Cardiac muscle cell (in vitro differentiated cells and primary cell): Measurements from ENCODE around the gene TMEM132E. TPM values are rescaled to one million over a fixed set of nuclear protein-coding genes. Genes with fewer than 3 reads are reported as not detected.

Experiments used
- DNase-seq, 2 donors: peaks; one replicate each; pipeline versions ENCODE4 v3.0.0 to v3.0.0-alpha.2; 2010 to 2017; ENCODE audit warnings: low read depth in 1 of 2, low spot score in 1 of 2
- H3K27ac ChIP-seq: fragments of 200-600 bp; sonication (generic); 2 replicates; pipeline ENCODE4 v1.5.1; 2016
- H3K27me3 ChIP-seq: fragments of 200-600 bp; sonication (generic); 2 replicates; pipeline ENCODE4 v1.6.0; 2016; ENCODE audit warnings: control low read depth
- H3K36me3 ChIP-seq: fragments of 200-600 bp; sonication (generic); 2 replicates; pipeline ENCODE4 v1.5.1; 2016; ENCODE audit warnings: control low read depth
- H3K4me1 ChIP-seq: fragments of 200-600 bp; sonication (generic); 2 replicates; pipeline ENCODE4 v1.8.1; 2017; ENCODE audit warnings: low read depth, mild to moderate bottlenecking, mixed run types
- H3K4me3 ChIP-seq: fragments of 200-600 bp; sonication (generic); 2 replicates; pipeline ENCODE4 v1.5.1; 2016; ENCODE audit warnings: mild to moderate bottlenecking
- H3K9me3 ChIP-seq: fragments of 200-600 bp; sonication (generic); 2 replicates; pipeline ENCODE4 v1.5.1; 2017; ENCODE audit warnings: low read depth, mild to moderate bottlenecking, control low read depth
- CTCF ChIP-seq: IDR thresholded peaks from 2 replicates; pipeline ENCODE4 v1.5.1; 2012; ENCODE audit warnings: low read depth, mild to moderate bottlenecking, low read length
- polyA plus RNA-seq: library from polyadenylated mRNA; unstranded; fragments of >200 nt; fragmentation: Nextera tagmentation; extraction: Ambion mirVana; gene quantifications from 2 replicates; pipeline ENCODE4 v1.2.1, GENCODE V29; 2016
- total RNA-seq: library from RNA; depleted of rRNA; stranded (reverse); fragments of >200 nt; gene quantifications from 2 replicates; pipeline ENCODE4 v1.2.3, GENCODE V29; 2016

TMEM132E gene
- total and polyA plus RNA-seq, 2 experiments from 2014 or later: 0.16 to 0.18 TPM

GRCh38 chr17:34645594-34645993 is 66.2 kb downstream of the TMEM132E start:
- peak; percentile 13 to 66 for DNase-seq
- H3K27ac ChIP-seq: no peak overlapping the region
- no peaks in the 10 kb centered on the region for H3K36me3 ChIP-seq
- peaks cover 25% of the 10 kb centered on the region for H3K4me1 ChIP-seq
- H3K9me3 ChIP-seq: no peaks in the 10 kb centered on the region
- H3K27me3 ChIP-seq: no peaks in the 10 kb centered on the region
- H3K4me3 ChIP-seq: no peak overlapping the region
- no peak for TF ChIP-seq CTCF

- Histone ChIP-seq H3K9me3 (no peaks in the 10 kb centered on the region), H3K4me3 (no peak overlapping the region), H3K4me1 (peaks cover 33% of the 10 kb centered on the region), H3K27me3 (no peaks in the 10 kb centered on the region), H3K27ac (no peak overlapping the region), H3K36me3 (no peaks in the 10 kb centered on the region)
- no peak for DNase-seq
- TF ChIP-seq CTCF: no peak
These were observed 68.1 kb downstream of the TMEM132E start for GRCh38 chr17:34647511-34647910.

GRCh38 chr17:34650051-34650750 is 70.8 kb downstream of the TMEM132E start:
- Histone ChIP-seq H3K27ac (no peak overlapping the region), H3K9me3 (no peaks in the 10 kb centered on the region), H3K27me3 (no peaks in the 10 kb centered on the region), H3K4me3 (no peak overlapping the region), H3K36me3 (no peaks in the 10 kb centered on the region), H3K4me1 (peaks cover 54% of the 10 kb centered on the region)
- no peak for DNase-seq
- no peak for TF ChIP-seq CTCF

GRCh38 chr17:34651402-34651811 is 72.0 kb downstream of the TMEM132E start:
- H3K4me1 ChIP-seq: peaks cover 55% of the 10 kb centered on the region
- no peak for DNase-seq
- H3K36me3 ChIP-seq: no peaks in the 10 kb centered on the region
- no peak overlapping the region for H3K27ac ChIP-seq
- no peaks in the 10 kb centered on the region for H3K27me3 ChIP-seq
- TF ChIP-seq CTCF: no peak
- no peak overlapping the region for H3K4me3 ChIP-seq
- H3K9me3 ChIP-seq: no peaks in the 10 kb centered on the region

GRCh38 chr17:34652021-34652555 is 72.7 kb downstream of the TMEM132E start:
- H3K4me1 ChIP-seq: peaks cover 49% of the 10 kb centered on the region
- no peak for TF ChIP-seq CTCF

More at GRCh38 chr17:34652021-34652555, 72.7 kb downstream of the TMEM132E start:
- Histone ChIP-seq H3K27me3 (no peaks in the 10 kb centered on the region), H3K36me3 (no peaks in the 10 kb centered on the region), H3K4me3 (no peak overlapping the region), H3K27ac (no peak overlapping the region), H3K9me3 (no peaks in the 10 kb centered on the region)
- DNase-seq: no peak
